ENCODE results near the gene SLF2. TPM values are rescaled to one million over a fixed set of nuclear protein-coding genes. Genes with fewer than 3 reads are reported as not detected.

Gene SLF2
- total and polyA plus RNA-seq, 2 of the 13 experiments (the other 11 are each of a cell fraction or from before 2014, with no cell fraction given), result 12.2 to 48.1 TPM

- TF ChIP-seq, protein P1, sequence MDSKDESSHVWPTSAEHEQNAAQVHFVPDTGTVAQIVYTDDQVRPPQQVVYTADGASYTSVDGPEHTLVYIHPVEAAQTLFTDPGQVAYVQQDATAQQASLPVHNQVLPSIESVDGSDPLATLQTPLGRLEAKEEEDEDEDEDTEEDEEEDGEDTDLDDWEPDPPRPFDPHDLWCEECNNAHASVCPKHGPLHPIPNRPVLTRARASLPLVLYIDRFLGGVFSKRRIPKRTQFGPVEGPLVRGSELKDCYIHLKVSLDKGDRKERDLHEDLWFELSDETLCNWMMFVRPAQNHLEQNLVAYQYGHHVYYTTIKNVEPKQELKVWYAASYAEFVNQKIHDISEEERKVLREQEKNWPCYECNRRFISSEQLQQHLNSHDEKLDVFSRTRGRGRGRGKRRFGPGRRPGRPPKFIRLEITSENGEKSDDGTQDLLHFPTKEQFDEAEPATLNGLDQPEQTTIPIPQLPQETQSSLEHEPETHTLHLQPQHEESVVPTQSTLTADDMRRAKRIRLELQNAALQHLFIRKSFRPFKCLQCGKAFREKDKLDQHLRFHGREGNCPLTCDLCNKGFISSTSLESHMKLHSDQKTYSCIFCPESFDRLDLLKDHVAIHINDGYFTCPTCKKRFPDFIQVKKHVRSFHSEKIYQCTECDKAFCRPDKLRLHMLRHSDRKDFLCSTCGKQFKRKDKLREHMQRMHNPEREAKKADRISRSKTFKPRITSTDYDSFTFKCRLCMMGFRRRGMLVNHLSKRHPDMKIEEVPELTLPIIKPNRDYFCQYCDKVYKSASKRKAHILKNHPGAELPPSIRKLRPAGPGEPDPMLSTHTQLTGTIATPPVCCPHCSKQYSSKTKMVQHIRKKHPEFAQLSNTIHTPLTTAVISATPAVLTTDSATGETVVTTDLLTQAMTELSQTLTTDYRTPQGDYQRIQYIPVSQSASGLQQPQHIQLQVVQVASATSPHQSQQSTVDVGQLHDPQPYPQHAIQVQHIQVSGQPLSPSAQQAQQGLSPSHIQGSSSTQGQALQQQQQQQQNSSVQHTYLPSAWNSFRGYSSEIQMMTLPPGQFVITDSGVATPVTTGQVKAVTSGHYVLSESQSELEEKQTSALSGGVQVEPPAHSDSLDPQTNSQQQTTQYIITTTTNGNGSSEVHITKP (CRISPR knock-in tag; IDR thresholded peaks at IDR 0.05; ENCODE audit: low read depth), result no peak
- TF ChIP-seq ZNF264 (CRISPR knock-in tag; IDR thresholded peaks at IDR 0.05), result 0 out of 2 replicates have a peak, but pooled peaks have one; percentile 21
- TF ChIP-seq TRAFD1 (CRISPR knock-in tag; IDR thresholded peaks at IDR 0.05; ENCODE audit: borderline replicate concordance), result no peak
- TF ChIP-seq BCL6 (CRISPR knock-in tag; IDR thresholded peaks at IDR 0.05), result no peak; the same call in 1 of the 2 replicates
- no peak for TF ChIP-seq DR1 (CRISPR knock-in tag; IDR thresholded peaks at IDR 0.05)
- no peak for TF ChIP-seq ZNF253 (CRISPR knock-in tag; IDR thresholded peaks at IDR 0.05; ENCODE audit: borderline replicate concordance)
- peak; percentile 74 for TF ChIP-seq RXRB (CRISPR knock-in tag; IDR thresholded peaks at IDR 0.05; ENCODE audit: borderline replicate concordance)
Measured at GRCh38 chr10:100970076-100970913, 57.5 kb downstream of the SLF2 start (continued).

Data from HepG2 (cell line).